Measurements from ENCODE around the gene CACNA1H.

The CACNA1H gene

DNA sequence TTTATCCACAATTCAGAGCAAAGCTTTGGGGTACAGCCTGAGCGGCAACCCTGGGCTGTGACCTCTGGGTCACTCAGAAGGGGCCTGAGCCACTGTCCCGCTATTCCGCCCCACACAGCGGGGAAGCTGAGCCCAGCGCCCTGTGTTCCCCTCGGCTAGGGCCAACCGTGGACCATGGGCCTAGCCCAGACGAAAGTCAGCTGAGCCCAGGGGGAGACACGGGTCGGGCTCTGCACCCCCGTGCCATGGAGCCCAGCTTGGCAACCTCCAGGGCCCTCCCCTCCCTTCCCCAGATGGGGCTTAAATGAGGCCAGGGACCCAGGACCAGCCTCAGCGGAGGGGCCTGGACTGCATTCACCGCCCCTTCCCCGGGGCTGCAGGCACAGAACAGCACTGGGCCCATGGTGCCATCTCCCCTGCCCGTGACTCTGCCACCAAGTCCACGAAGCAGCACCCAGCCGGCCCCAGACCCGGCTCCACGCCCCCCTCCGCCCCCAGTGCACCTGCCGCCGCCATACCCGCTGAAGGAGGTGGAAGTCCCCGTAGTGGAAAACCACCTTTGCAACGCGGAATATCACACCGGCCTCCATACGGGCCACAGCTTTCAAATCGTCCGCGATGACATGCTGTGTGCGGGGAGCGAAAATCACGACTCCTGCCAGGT is 104.8 kb downstream of the CACNA1H start:
- TF ChIP-seq, protein P1, sequence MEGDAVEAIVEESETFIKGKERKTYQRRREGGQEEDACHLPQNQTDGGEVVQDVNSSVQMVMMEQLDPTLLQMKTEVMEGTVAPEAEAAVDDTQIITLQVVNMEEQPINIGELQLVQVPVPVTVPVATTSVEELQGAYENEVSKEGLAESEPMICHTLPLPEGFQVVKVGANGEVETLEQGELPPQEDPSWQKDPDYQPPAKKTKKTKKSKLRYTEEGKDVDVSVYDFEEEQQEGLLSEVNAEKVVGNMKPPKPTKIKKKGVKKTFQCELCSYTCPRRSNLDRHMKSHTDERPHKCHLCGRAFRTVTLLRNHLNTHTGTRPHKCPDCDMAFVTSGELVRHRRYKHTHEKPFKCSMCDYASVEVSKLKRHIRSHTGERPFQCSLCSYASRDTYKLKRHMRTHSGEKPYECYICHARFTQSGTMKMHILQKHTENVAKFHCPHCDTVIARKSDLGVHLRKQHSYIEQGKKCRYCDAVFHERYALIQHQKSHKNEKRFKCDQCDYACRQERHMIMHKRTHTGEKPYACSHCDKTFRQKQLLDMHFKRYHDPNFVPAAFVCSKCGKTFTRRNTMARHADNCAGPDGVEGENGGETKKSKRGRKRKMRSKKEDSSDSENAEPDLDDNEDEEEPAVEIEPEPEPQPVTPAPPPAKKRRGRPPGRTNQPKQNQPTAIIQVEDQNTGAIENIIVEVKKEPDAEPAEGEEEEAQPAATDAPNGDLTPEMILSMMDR (IDR thresholded peaks at IDR 0.05; ENCODE audit: low read length, missing control alignments): no peak
- no peak overlapping the region for H3K4me3 ChIP-seq (replicated peaks; ENCODE audit: low read depth, low read length)
- no peak for DNase-seq (ENCODE audit: low read depth)

DNA sequence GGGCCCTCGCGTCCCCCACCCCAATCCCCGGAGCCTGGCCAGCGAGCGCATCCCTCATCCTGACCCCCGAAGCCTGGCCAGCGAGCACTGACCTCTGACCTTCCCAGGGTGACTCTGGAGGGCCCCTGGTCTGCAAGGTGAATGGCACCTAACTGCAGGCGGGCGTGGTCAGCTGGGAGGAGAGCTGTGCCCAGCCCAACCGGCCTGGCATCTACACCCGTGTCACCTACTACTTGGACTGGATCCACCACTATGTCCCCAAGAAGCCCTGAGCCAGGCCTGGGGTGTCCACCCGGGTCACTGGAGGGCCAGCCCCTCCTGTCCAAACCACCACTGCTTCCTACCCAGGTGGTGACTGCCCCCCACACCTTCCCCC is 105.3 kb downstream of the CACNA1H start:
- H3K4me3 ChIP-seq (replicated peaks; ENCODE audit: low read depth, low read length): no peak overlapping the region

DNA sequence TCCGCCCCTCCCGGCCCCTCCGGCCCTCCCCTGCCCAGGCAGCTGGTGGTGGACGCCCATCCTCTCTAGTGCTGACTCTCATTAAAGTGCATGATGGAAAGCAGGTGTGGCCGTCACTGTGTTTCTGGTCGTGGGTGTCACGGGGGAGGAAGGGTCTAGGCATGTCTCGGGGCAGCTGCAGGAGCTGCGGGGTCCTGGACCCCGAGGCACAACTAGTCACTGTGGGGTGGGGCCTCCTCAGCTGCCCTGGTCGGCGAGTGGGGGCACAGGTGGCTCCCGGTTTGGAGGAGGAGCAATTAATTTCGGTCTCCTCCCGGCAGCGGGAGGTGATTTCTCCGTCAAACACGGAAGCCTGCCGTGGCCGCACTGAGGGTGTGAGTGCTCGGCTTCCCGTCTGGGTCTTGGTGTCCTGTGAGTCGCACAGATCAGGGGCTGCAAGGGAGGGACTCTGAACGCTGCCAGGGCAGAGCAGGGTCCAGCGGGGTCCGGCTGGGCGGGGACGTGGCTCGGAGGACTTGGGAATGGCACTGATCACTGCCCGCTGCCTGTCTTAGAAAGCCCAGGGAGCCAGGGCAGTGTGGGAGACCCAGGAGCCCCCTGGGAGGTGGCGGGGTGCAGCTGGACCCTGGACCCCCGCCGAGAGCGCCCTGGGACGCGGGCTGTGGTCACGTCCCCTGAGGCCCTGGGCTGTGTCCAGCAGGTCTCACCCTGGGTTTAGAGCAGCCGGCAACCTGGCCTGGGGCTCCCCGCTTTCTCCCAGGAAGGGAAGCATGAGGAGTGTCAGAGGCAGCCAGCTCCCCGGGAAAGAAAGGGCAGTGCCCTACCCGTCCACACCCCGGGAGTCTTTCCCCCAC is 106.2 kb downstream of the CACNA1H start:
- no peak overlapping the region for H3K4me3 ChIP-seq (replicated peaks; ENCODE audit: low read depth, low read length)
- TF ChIP-seq, protein P1 (IDR thresholded peaks at IDR 0.05; ENCODE audit: low read length, missing control alignments): no peak

More for the DNA sequence above, 105.3 kb downstream of the CACNA1H start:
- no peak for DNase-seq (ENCODE audit: low read depth)
- TF ChIP-seq, protein P1 (IDR thresholded peaks at IDR 0.05; ENCODE audit: low read length, missing control alignments): no peak

DNA sequence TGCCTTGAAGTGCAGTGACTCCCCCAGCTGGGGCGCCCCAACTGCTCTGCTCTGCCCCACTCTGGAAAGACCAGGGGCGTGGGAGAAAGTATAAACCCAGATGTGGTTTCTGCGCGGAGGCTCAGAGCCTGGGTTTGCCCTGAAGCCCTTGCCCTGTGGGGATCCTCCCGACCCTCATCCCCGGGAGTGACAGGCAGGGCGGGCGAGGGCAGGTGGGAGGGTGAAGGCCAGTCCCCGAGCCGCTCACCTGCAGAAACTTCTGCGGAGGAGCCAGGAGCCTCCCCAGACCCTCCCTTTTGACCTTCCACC is 106.8 kb downstream of the CACNA1H start:
- TF ChIP-seq, protein P1 (IDR thresholded peaks at IDR 0.05; ENCODE audit: low read length, missing control alignments): no peak
- DNase-seq (ENCODE audit: low read depth): no peak
- H3K4me3 ChIP-seq (replicated peaks; ENCODE audit: low read depth, low read length): no peak overlapping the region

More for the DNA sequence above, 106.2 kb downstream of the CACNA1H start:
- DNase-seq (ENCODE audit: low read depth): no peak

DNA sequence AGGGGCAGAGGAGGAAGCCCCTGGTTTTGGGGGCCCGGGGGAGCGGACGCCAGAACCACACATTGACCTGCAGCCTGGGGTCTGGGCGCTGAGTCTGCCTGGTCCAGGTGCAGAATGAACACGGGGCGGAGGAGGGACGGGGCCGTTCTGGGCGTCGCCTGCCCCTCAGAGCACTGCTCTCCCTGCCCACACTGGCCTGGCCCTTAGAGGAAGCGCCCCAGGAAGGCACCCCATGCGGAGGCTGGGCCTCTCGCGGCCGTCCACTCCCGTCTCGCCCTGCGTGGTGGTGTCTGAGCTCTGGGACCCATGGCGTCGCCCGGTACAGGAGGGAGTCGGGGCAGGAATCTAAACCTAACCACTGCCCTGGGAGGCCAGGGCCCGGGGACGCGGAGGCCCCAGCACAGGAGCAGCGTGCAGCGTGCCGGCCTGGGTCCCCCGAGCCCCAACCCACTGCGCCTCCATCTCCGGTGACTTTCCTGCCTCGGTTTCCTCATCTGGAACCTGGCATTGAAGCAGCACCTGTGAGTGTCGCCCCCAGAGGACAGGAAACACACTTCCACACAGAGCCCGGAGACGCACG is 107.3 kb downstream of the CACNA1H start:
- H3K4me3 ChIP-seq (replicated peaks; ENCODE audit: low read depth, low read length): no peak overlapping the region
- TF ChIP-seq, protein P1 (IDR thresholded peaks at IDR 0.05; ENCODE audit: low read length, missing control alignments): no peak

DNA sequence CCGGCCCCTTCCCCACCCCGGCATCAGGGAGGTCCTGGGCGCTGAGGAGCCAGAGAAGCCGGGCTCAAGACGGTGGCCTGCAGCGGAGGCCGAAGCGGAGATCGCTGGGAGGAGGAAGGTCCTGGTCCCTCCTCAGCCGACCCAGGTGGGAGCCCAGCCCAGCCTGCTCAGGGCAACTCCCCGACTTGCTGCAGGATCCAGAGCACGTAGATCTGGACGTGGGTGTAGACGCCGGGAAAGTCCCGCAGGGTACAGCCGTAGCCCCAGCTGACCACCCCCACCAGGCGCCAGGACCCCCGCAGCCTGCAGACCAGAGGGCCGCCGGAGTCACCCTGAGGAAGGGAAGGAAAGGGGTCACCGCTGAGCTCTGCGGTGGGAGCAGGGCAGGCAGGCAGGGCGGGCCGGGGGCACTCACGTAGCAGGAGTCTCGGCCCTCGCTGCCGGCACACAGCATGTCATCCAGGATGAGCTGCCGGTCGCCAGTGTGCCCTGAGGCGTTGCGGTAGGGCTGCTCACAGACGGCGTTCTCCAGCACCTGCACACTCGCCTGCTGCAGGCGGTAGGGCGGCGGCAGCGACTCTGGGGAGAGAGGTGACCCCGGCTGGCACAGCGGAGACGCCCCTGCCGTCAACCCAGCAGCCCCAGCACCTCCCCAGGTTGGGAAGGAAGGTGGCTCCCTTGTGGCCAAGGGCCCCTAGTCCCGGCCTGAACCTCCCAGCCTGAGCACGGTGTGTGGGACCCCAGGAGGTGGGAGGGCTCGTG is 108.4 kb downstream of the CACNA1H start:
- DNase-seq (ENCODE audit: low read depth): no peak
- TF ChIP-seq, protein P1 (IDR thresholded peaks at IDR 0.05; ENCODE audit: low read length, missing control alignments): no peak

More for the DNA sequence above, 107.3 kb downstream of the CACNA1H start:
- no peak for DNase-seq (ENCODE audit: low read depth)

More for the DNA sequence above, 108.4 kb downstream of the CACNA1H start:
- no peak overlapping the region for H3K4me3 ChIP-seq (replicated peaks; ENCODE audit: low read depth, low read length)
